Caco-2 (cell line): Measurements from ENCODE around the gene ELMO1. TPM values are rescaled to one million over a fixed set of nuclear protein-coding genes. Genes with fewer than 3 reads are reported as not detected.

Source experiments
- BruUV-seq: library from RNA; stranded (reverse); fragments of 400-500 nt; replicated peaks from 2 replicates; lab custom pipeline; 2021; lab: Mats Ljungman, UMichigan
- CTCF ChIA-PET: fragments of 300-600 bp; sonication (Branson Sonifier 250); formaldehyde crosslinking; loops from one replicate; lab custom pipeline; 2022; ENCODE audit warnings: antibody characterized with exemption; lab: Charles Lee
- POLR2A ChIA-PET: fragments of 300-600 bp; sonication (Branson Sonifier 250); formaldehyde crosslinking; loops from one replicate; lab custom pipeline; 2022; ENCODE audit warnings: antibody characterized with exemption; lab: Charles Lee
- DNase-seq, 2 experiments: peaks; one replicate each; pipeline versions ENCODE4 v3.0.0 to v3.0.0-alpha.2; 2020 to 2022
- H3K27me3 ChIP-seq: replicated peaks from 2 replicates; pipeline ENCODE4 v1.6.0; 2011; ENCODE audit warnings: low read length; ENCODE audit not compliant: control insufficient read depth, insufficient read depth
- H3K36me3 ChIP-seq: 2 replicates; pipeline ENCODE4 v1.5.1; 2011; ENCODE audit warnings: low read length; ENCODE audit not compliant: control insufficient read depth, insufficient read depth
- H3K4me1 ChIP-seq: fragments of 250-450 bp; sonication (Bioruptor Pico); 2 replicates; pipeline ENCODE4 v1.5.1; 2020; ENCODE audit warnings: mild to moderate bottlenecking
- H3K4me3 ChIP-seq: 2 replicates; pipeline ENCODE4 v1.5.1; 2011; ENCODE audit warnings: low read depth, mild to moderate bottlenecking, control low read depth, low read length
- H3K9me3 ChIP-seq: fragments of 250-450 bp; sonication (Bioruptor Pico); 2 replicates; pipeline ENCODE4 v1.5.1; 2020; ENCODE audit warnings: mild to moderate bottlenecking, moderate library complexity
- H3K27ac Mint-ChIP-seq: one replicate; pipeline ENCODE4 v1.8.0; 2022; ENCODE audit warnings: mixed read lengths; ENCODE audit not compliant: unreplicated experiment
- H3K27me3 Mint-ChIP-seq: one replicate; pipeline ENCODE4 v1.8.0; 2022; ENCODE audit warnings: mixed read lengths; ENCODE audit not compliant: insufficient read depth, unreplicated experiment
- H3K36me3 Mint-ChIP-seq: one replicate; pipeline ENCODE4 v1.8.0; 2022; ENCODE audit warnings: mild to moderate bottlenecking, mixed read lengths; ENCODE audit not compliant: insufficient read depth, unreplicated experiment
- H3K4me1 Mint-ChIP-seq: one replicate; pipeline ENCODE4 v1.8.0; 2022; ENCODE audit warnings: low read depth, mixed read lengths; ENCODE audit not compliant: unreplicated experiment
- H3K4me3 Mint-ChIP-seq: one replicate; pipeline ENCODE4 v1.8.0; 2022; ENCODE audit warnings: mild to moderate bottlenecking, moderate library complexity, mixed read lengths; ENCODE audit not compliant: unreplicated experiment
- H3K9me3 Mint-ChIP-seq: one replicate; pipeline ENCODE4 v1.8.0; 2022; ENCODE audit warnings: mixed read lengths; ENCODE audit not compliant: unreplicated experiment
- intact Hi-C: fragments of 100-400 bp; cut with micrococcal nuclease; formaldehyde crosslinking; loops from one replicate; pipeline ENCODE4 v1.10.0; 2022; ENCODE audit not compliant: unreplicated experiment
- total RNA-seq: library from RNA; stranded (reverse); gene quantifications from 2 replicates; pipeline ENCODE4 v1.2.3, GENCODE V29; 2022
- TF ChIP-seq, protein P1 (sequence below), 2 experiments: fragments of 200-600 bp in 1 of 2; IDR thresholded peaks; 1 replicate in 1 of 2; 2 replicates in 1 of 2; pipeline versions ENCODE4 v1.5.1 to v1.8.0; 2011 to 2022; ENCODE audit warnings: antibody characterized with exemption in 1 of 2, control low read depth in 1 of 2, inconsistent platforms in 1 of 2, low read depth in 1 of 2, low read length in 1 of 2, mild to moderate bottlenecking in 1 of 2, moderate library complexity in 1 of 2; ENCODE audit not compliant: insufficient read depth in 1 of 2, severe bottlenecking in 1 of 2, unreplicated experiment in 1 of 2

The ELMO1 gene
- total RNA-seq, 1 experiment from 2014 or later: 0.14 TPM

- TF ChIP-seq, protein P1, sequence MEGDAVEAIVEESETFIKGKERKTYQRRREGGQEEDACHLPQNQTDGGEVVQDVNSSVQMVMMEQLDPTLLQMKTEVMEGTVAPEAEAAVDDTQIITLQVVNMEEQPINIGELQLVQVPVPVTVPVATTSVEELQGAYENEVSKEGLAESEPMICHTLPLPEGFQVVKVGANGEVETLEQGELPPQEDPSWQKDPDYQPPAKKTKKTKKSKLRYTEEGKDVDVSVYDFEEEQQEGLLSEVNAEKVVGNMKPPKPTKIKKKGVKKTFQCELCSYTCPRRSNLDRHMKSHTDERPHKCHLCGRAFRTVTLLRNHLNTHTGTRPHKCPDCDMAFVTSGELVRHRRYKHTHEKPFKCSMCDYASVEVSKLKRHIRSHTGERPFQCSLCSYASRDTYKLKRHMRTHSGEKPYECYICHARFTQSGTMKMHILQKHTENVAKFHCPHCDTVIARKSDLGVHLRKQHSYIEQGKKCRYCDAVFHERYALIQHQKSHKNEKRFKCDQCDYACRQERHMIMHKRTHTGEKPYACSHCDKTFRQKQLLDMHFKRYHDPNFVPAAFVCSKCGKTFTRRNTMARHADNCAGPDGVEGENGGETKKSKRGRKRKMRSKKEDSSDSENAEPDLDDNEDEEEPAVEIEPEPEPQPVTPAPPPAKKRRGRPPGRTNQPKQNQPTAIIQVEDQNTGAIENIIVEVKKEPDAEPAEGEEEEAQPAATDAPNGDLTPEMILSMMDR (IDR thresholded peaks at IDR 0.05; ENCODE audit: insufficient read depth in 1 of 2, low read depth in 1 of 2, low read length in 1 of 2, severe bottlenecking in 1 of 2, unreplicated experiment in 1 of 2): no peak
- H3K9me3 ChIP-seq: peaks cover 5% of the 10 kb centered on the region
- Mint-ChIP-seq H3K9me3 (peaks cover 24% of the 10 kb centered on the region), H3K4me3 (no peak overlapping the region), H3K4me1 (no peaks in the 10 kb centered on the region), H3K27me3 (no peaks in the 10 kb centered on the region), H3K36me3 (no peaks in the 10 kb centered on the region), H3K27ac (no peak overlapping the region)
- no peaks in the 10 kb centered on the region for H3K4me1 ChIP-seq
- H3K27me3 ChIP-seq: no peaks in the 10 kb centered on the region
- H3K4me3 ChIP-seq: no peak overlapping the region
- DNase-seq: no peak
- no TSS peak for BruUV-seq
- intact Hi-C loops: no loop called here
- POLR2A ChIA-PET: no interaction called here
- CTCF ChIA-PET: no interaction called here
- no peaks in the 10 kb centered on the region for H3K36me3 ChIP-seq
These were observed 604.3 kb downstream of the ELMO1 start for GRCh38 chr7:36844374-36844773.

DNA sequence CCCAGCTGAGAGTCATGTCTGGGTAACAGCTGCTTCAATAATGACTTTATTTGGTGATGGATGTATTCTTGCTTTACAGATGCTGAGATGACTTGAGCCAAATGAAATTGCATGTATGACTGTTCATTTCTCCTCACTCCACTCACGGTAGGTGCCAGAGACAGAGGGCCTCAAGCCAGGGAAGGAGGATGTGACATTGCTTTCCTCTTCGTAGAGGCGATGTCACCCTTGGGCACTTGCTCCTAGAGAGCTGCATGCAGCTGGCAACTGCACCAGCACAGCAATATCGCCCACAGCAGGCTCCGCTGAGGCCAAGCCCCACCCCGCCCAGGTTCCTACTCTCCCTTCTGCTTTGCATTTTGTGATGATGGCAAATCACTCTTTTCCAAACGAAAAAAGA, 607.8 kb downstream of the ELMO1 start:
- no peak for DNase-seq
- H3K4me3 Mint-ChIP-seq: no peak overlapping the region
- ChIA-PET CTCF (no interaction called here), POLR2A (no interaction called here)
- no peaks in the 10 kb centered on the region; the same call in 1 of the 2 replicates for H3K9me3 ChIP-seq
- no peak overlapping the region for H3K27ac Mint-ChIP-seq
- H3K4me3 ChIP-seq: no peak overlapping the region
- H3K9me3 Mint-ChIP-seq: peaks cover 14% of the 10 kb centered on the region
- H3K36me3 ChIP-seq: no peaks in the 10 kb centered on the region
- H3K36me3 Mint-ChIP-seq: no peaks in the 10 kb centered on the region
- intact Hi-C loops: no loop called here
- no peaks in the 10 kb centered on the region for H3K27me3 Mint-ChIP-seq
- no TSS peak for BruUV-seq
- no peaks in the 10 kb centered on the region for H3K27me3 ChIP-seq
- no peaks in the 10 kb centered on the region for H3K4me1 Mint-ChIP-seq
- H3K4me1 ChIP-seq: no peaks in the 10 kb centered on the region
- TF ChIP-seq, protein P1 (IDR thresholded peaks at IDR 0.05; ENCODE audit: insufficient read depth in 1 of 2, low read depth in 1 of 2, low read length in 1 of 2, severe bottlenecking in 1 of 2, unreplicated experiment in 1 of 2): no peak

- intact Hi-C loops: no loop called here
- no peaks in the 10 kb centered on the region for H3K36me3 ChIP-seq
- H3K27ac Mint-ChIP-seq: no peak overlapping the region
These were observed 609.9 kb downstream of the ELMO1 start for GRCh38 chr7:36838616-36839225.

More at GRCh38 chr7:36838616-36839225, 609.9 kb downstream of the ELMO1 start:
- no peaks in the 10 kb centered on the region for H3K4me1 Mint-ChIP-seq
- ChIA-PET POLR2A (no interaction called here), CTCF (no interaction called here)
- Histone ChIP-seq H3K9me3 (no peaks in the 10 kb centered on the region), H3K27me3 (no peaks in the 10 kb centered on the region), H3K4me3 (no peak overlapping the region), H3K4me1 (no peaks in the 10 kb centered on the region)
- H3K4me3 Mint-ChIP-seq: no peak overlapping the region
- H3K9me3 Mint-ChIP-seq: peaks cover 22% of the 10 kb centered on the region
- no peaks in the 10 kb centered on the region for H3K36me3 Mint-ChIP-seq
- DNase-seq: no peak
- BruUV-seq: no TSS peak
- TF ChIP-seq, protein P1 (IDR thresholded peaks at IDR 0.05; ENCODE audit: insufficient read depth in 1 of 2, low read depth in 1 of 2, low read length in 1 of 2, severe bottlenecking in 1 of 2, unreplicated experiment in 1 of 2): no peak
- H3K27me3 Mint-ChIP-seq: no peaks in the 10 kb centered on the region
